GM18499 (cell line): ENCODE measurements around the gene RHOBTB1.
"Not testable (repeated sequence)": the region's sequence is repeated elsewhere in the genome, so short reads cannot be mapped to it uniquely, and the experiment has no call there.

Source experiments
- ATAC-seq: cut with Tn5 transposase; IDR thresholded peaks from one replicate; pipeline ENCODE4 v1.9.1; 2021; ENCODE audit warnings: moderate number of reproducible peaks; ENCODE audit not compliant: insufficient read depth, unreplicated experiment

The RHOBTB1 gene, protein sequence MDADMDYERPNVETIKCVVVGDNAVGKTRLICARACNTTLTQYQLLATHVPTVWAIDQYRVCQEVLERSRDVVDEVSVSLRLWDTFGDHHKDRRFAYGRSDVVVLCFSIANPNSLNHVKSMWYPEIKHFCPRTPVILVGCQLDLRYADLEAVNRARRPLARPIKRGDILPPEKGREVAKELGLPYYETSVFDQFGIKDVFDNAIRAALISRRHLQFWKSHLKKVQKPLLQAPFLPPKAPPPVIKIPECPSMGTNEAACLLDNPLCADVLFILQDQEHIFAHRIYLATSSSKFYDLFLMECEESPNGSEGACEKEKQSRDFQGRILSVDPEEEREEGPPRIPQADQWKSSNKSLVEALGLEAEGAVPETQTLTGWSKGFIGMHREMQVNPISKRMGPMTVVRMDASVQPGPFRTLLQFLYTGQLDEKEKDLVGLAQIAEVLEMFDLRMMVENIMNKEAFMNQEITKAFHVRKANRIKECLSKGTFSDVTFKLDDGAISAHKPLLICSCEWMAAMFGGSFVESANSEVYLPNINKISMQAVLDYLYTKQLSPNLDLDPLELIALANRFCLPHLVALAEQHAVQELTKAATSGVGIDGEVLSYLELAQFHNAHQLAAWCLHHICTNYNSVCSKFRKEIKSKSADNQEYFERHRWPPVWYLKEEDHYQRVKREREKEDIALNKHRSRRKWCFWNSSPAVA

DNA sequence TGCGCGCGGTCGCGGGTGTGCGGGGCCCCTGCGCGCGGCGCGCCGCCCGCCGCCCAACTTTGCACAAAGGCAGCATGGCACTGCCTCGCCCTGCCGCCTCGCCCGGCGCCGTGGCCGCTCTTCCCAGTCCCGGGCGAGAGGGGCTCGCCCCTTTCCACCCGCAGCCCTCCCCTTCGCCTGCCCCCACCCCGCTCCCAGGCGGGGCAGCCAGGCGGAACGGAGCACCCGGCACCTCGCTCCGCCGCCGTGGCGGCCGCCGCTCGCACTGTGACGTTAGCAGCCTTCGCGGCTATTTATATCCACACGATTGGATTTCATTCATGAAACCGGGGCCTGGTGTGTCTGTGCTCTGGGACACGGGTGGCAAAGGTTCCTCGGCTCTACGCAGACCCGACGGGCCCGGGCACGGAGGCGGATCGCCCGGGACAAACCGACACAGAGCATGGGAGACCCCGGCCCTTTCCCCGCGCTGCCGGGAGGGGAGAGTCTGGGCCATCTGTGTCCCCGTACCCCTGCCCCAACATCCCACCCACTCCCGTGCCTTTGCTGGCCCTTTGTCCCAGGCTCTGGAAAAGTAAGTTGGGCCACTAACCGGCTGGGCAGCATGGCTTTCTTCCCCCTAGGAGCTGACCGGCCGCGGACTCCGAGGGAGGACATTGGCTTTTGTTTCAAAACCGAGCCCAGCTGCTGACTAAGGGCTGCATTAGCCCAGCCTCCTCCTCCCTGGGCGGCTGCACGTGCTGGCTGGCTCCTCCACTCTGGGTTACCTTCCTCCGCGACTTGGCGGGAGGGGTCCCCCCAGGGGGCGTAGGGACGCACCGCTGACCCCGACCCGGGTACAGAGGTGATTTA, at the start of gene RHOBTB1:
Gene RHOBTB1, minus strand, starts transcription at position 128 of the 852 bp plus-strand sequence. CDS start 32,643 bp downstream, outside the sequence.
- ATAC-seq = no peak

DNA sequence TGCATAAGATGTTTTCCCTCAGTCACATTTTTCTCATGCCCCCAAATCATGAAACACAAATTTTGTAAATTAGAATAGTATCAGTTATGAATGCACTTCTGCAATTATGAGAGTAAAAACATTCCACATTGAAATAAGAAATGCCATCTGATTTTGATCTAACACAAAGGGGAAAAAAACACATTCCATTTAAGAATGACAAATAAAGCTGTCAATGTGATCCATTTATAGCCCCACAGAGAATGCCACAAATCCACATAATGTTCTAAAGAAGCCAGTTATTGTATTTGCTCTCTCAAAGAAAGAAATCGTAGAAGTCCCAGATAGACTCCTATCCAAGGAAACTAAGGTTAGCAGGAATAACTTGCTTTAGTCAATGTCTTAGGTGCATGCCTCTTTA, 48.7 kb upstream of the RHOBTB1 start:
- no peak for ATAC-seq

- no peak for ATAC-seq
Measured at GRCh38 chr10:60990663-60991062, 46.7 kb upstream of the RHOBTB1 start.

GRCh38 chr10:60989400-60989876, 45.5 kb upstream of the RHOBTB1 start:
- no peak for ATAC-seq

- ATAC-seq = no peak
Measured at GRCh38 chr10:60986791-60987190, 42.8 kb upstream of the RHOBTB1 start.

DNA sequence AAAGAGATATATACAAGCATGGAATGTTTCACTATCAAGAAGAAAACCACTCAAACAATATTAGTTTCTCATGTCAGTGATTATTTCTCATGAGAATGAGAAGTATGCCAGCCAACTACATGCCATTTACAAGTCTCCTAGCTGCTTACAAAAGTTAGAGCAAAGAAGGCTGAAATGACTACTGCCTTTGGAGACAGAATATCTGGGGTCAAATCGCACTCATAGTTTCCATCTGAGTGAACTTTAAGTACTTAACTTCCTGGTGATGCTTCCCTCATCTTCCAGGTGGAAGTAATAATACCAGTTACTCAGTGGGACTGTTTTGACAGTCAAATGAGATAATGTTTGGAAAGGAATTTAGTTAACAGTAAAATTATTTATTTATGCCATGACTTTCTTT, 42.0 kb upstream of the RHOBTB1 start:
- ATAC-seq = no peak

GRCh38 chr10:60980997-60981396, 37.0 kb upstream of the RHOBTB1 start:
- no peak for ATAC-seq

DNA sequence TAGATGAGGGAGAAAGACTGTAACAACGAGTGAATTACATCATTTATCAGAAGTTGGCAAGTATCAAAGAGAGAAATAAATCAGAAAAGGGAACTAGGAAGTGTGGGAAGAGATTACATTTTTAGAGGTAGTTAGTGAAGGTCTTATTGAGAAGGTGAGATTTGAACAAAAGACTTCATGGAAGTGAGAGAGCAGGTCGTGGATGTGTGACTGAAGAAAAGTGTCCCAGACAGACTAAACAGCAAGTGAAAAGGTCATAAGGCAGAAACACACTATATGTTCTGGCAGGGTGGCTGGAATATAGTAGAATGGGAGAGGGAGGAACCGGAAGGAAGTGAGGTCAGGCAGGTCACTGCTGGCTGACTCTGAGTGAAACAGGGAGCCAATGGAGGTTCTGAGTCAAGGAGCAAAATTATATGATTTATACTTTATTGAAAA, 35.7 kb upstream of the RHOBTB1 start:
- no peak for ATAC-seq

GRCh38 chr10:60978287-60979115, 34.5 kb upstream of the RHOBTB1 start:
- no peak for ATAC-seq

GRCh38 chr10:60977161-60978122, 33.5 kb upstream of the RHOBTB1 start:
- ATAC-seq = no peak

- ATAC-seq = no peak
Measured at GRCh38 chr10:60976687-60977086, 32.7 kb upstream of the RHOBTB1 start.

DNA sequence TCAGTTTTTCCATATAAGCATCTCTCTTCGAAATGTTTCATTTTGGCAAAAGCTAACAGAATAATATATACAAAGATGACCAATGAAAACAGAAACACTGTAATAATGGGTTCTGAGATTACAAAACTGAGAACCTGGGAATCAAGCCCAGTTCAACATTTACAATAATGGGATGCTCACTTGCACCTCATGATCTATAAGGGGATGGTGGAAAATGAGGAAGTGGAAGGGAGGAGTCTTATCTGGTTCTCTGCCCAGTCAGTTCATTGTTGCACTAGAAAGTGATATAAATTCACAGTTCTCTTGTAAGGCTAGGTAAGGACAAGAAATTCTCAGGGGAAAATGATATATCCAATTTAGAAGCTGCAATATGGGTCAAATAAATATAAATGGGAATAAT, 31.7 kb upstream of the RHOBTB1 start:
- no peak for ATAC-seq

DNA sequence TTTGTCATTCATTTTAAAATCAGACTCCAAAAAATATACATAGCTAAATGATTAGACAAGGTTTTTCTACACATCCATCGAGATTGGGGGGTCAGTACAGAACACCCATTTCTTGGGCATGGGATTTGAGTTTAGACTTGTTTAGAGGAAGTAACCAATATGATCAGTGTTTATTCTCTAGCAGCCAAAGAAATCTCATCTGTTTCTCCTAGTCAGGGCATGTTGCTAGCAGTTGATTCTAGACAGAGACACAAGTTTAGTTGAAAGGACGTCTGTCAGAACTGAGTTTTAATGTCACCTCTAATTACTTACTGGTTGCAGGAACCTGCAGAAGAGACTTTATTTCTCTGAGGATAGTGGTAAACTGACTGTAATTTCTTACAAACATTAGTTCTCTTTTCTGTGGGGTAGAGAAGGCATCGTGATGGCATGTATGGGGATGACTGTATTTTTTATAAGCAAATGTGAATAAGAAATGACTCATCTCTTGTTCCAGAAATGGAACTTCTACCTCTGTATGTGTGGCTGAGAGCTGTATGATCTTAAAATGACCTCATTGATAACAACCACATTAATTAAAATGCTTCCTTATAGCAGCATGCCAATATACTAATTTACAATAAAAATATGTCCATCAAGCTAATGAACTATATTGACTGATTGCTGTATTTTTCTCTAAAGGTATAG, 30.6 kb upstream of the RHOBTB1 start:
- ATAC-seq = no peak

GRCh38 chr10:60973086-60973485, 29.1 kb upstream of the RHOBTB1 start:
- no peak for ATAC-seq

GRCh38 chr10:60972181-60972580, 28.2 kb upstream of the RHOBTB1 start:
- not testable (repeated sequence) for ATAC-seq

GRCh38 chr10:60970526-60970925, 26.5 kb upstream of the RHOBTB1 start:
- no peak for ATAC-seq

GRCh38 chr10:60968504-60968903, 24.5 kb upstream of the RHOBTB1 start:
- ATAC-seq = no peak

- no peak for ATAC-seq
Measured at GRCh38 chr10:60967854-60968484, 24.0 kb upstream of the RHOBTB1 start.
